Measurements from ENCODE around the gene PAOX. TPM values are rescaled to one million over a fixed set of nuclear protein-coding genes. Genes with fewer than 3 reads are reported as not detected.
A peak's percentile ranks its signal among the peaks of the same experiment; 100 is the strongest.
"Not testable (repeated sequence)": the region's sequence is repeated elsewhere in the genome, so short reads cannot be mapped to it uniquely, and the experiment has no call there.

PAOX gene
- total and polyA plus RNA-seq, 4 donors, result 4.4 to 7.0 (median 6.6) TPM

DNA sequence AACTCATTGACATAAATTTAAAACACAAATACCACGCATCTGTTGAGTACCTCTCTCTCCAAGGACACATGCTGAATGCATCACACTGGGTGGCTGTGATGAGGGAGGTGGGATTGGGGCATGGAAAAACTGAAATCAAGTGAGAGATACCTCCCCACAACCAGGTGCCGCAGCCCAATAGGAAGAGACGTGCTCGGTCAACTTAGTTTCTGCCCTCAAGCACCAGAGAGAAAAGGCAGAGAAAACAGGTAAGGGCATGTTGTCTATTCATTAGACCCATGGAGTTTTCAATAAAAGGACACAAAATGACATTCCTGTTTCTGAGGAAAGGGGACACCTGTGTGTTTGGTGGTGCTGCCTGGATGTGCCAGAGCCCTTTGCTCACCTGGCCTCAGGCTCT lies 50.5 kb downstream of the PAOX start:
- DNase-seq; H3K4me1 ChIP-seq (ENCODE audit: control insufficient read depth in 5 of 5, insufficient read depth in 5 of 5, low read length in 5 of 5); H3K9me3 ChIP-seq (ENCODE audit: control insufficient read depth in 4 of 4, insufficient read depth in 3 of 4, low read length in 3 of 4); H3K27me3 ChIP-seq (ENCODE audit: control insufficient read depth in 3 of 3, insufficient read depth in 3 of 3, low read length in 2 of 3); H3K36me3 ChIP-seq (ENCODE audit: control insufficient read depth in 4 of 4, insufficient read depth in 4 of 4, low read length in 4 of 4); H3K27ac ChIP-seq (ENCODE audit: low read depth in 1 of 2, low read length in 1 of 2); H3K9ac ChIP-seq (ENCODE audit: insufficient read depth in 1 of 2, low read length in 2 of 2); H3K4me3 ChIP-seq; ATAC-seq (ENCODE audit: insufficient read depth, low FRiP score): not testable (repeated sequence)
- 81 to 86% methylated on average over 4 of the region's 4 CpGs for WGBS, 2 donors

DNA sequence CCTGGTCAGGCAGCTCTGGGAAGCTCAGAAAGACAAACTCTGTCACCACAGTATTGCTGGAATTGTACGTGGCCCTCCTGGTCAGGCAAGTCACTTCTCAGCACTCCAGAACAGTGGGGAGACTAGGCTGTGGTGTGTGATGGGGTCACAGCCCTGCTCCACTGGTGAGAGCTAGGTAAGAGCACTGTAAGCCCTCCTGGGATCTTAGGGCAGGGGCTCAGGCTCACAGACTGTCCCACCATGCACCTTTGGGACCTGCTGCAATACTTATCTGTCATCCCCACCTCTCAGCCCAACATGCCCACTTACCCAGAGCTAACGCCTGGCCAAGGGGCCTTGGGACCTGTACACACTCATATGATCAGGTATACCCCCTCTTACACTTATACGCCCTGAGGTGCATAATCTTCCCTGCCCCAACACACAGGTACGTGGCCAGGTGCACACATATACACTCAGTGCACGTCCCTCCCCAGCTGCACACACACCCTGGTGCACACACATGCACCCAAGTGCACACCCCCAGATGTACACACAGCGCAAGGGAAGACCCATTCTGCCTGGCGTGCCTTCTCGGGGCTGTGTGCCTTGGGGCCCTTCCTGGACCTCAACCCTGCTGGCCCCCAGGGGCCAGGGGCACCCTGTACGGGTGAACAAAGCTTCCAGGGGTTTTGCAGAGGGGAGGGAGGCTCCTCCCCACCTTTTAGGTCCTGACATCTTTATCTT lies 53.0 kb downstream of the PAOX start:
- 67 to 74% methylated on average over 6 of the region's 9 CpGs for WGBS, 2 donors
- H3K9ac ChIP-seq (ENCODE audit: insufficient read depth in 1 of 2, low read length in 2 of 2); H3K9me3 ChIP-seq (ENCODE audit: control insufficient read depth in 4 of 4, insufficient read depth in 3 of 4, low read length in 3 of 4); H3K36me3 ChIP-seq (ENCODE audit: control insufficient read depth in 4 of 4, insufficient read depth in 4 of 4, low read length in 4 of 4); H3K27ac ChIP-seq (ENCODE audit: low read depth in 1 of 2, low read length in 1 of 2); H3K4me1 ChIP-seq (ENCODE audit: control insufficient read depth in 5 of 5, insufficient read depth in 5 of 5, low read length in 5 of 5); H3K27me3 ChIP-seq (ENCODE audit: control insufficient read depth in 3 of 3, insufficient read depth in 3 of 3, low read length in 2 of 3); ATAC-seq (ENCODE audit: insufficient read depth, low FRiP score); DNase-seq; H3K4me3 ChIP-seq: not testable (repeated sequence)

DNA sequence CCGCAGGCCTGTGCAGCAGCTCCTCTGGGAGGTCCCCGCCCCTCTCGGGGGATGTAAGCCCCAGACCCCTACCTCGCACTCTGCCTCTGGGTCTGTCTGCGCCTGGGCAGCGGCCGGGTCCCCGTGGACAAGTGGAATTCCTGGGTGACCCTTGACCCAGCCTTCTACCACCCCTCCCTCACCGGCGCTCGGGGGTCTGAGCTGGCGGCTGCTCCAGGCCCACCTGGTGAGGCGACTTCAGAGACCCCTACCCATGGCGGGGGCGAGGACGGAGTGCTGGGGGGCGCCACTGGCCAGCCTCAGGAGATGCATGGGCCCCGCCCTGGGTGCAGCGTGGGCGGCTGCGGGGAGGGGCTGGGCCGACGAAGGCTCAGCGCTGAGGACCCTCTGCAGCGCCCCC lies 53.7 kb downstream of the PAOX start:
- 65 to 74% methylated on average over 7 to 11 of the region's 25 CpGs for WGBS, 2 donors
- not testable (repeated sequence) for DNase-seq; H3K9ac ChIP-seq (ENCODE audit: insufficient read depth in 1 of 2, low read length in 2 of 2); H3K27me3 ChIP-seq (ENCODE audit: control insufficient read depth in 3 of 3, insufficient read depth in 3 of 3, low read length in 2 of 3); H3K36me3 ChIP-seq (ENCODE audit: control insufficient read depth in 4 of 4, insufficient read depth in 4 of 4, low read length in 4 of 4); H3K27ac ChIP-seq (ENCODE audit: low read depth in 1 of 2, low read length in 1 of 2); H3K4me3 ChIP-seq; H3K4me1 ChIP-seq (ENCODE audit: control insufficient read depth in 5 of 5, insufficient read depth in 5 of 5, low read length in 5 of 5); H3K9me3 ChIP-seq (ENCODE audit: control insufficient read depth in 4 of 4, insufficient read depth in 3 of 4, low read length in 3 of 4)
- peak; percentile 19 for ATAC-seq (ENCODE audit: insufficient read depth, low FRiP score)

DNA sequence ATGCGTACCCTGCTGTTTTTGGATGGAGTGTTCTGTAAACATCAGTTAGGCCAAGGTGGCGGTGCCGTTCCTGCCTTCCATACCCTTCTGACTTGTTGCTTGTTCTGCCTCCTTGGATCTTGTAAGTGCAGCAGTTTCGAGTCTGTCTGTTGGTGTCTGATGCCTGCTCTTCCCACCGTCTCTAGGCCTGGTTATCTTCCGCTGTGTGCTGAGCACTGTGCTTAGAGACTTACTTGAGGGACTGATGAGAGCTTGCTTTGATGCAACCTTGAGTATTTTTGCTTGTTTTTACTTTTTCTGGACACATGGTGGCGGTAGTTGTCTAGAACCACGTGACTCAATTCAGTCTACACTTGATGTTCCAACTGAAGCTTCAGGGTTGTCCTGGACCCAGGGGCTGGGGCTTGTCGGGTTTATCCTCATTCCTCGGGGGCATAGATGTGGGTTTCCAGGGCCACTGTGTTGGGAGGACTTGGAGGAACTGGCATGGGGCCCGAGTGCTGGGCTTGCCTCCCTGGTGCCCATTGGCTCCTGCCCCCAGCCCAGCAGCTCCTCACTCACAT lies 59.7 kb downstream of the PAOX start:
- no peak for DNase-seq
- H3K27ac ChIP-seq (ENCODE audit: low read depth in 1 of 2, low read length in 1 of 2), result no peak overlapping the region
- TF ChIP-seq, protein P1, sequence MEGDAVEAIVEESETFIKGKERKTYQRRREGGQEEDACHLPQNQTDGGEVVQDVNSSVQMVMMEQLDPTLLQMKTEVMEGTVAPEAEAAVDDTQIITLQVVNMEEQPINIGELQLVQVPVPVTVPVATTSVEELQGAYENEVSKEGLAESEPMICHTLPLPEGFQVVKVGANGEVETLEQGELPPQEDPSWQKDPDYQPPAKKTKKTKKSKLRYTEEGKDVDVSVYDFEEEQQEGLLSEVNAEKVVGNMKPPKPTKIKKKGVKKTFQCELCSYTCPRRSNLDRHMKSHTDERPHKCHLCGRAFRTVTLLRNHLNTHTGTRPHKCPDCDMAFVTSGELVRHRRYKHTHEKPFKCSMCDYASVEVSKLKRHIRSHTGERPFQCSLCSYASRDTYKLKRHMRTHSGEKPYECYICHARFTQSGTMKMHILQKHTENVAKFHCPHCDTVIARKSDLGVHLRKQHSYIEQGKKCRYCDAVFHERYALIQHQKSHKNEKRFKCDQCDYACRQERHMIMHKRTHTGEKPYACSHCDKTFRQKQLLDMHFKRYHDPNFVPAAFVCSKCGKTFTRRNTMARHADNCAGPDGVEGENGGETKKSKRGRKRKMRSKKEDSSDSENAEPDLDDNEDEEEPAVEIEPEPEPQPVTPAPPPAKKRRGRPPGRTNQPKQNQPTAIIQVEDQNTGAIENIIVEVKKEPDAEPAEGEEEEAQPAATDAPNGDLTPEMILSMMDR (IDR thresholded peaks at IDR 0.05; ENCODE audit: control extremely low read depth, extremely low read depth), result no peak

More for the DNA sequence above, 59.7 kb downstream of the PAOX start:
- no peaks in the 10 kb centered on the region for H3K4me1 ChIP-seq (ENCODE audit: control insufficient read depth in 5 of 5, insufficient read depth in 5 of 5, low read length in 5 of 5)
- WGBS, 2 donors, result 81 to 85% methylated on average over 11 of the region's 11 CpGs
- H3K36me3 ChIP-seq (ENCODE audit: control insufficient read depth in 4 of 4, insufficient read depth in 4 of 4, low read length in 4 of 4), result no peaks in the 10 kb centered on the region
- H3K4me3 ChIP-seq, result no peak overlapping the region
- ATAC-seq (ENCODE audit: insufficient read depth, low FRiP score), result no peak
- peaks cover 0 to 6% (median 2%) of the 10 kb centered on the region in 4 donors for H3K9me3 ChIP-seq (ENCODE audit: control insufficient read depth in 4 of 4, insufficient read depth in 3 of 4, low read length in 3 of 4)
- H3K27me3 ChIP-seq (ENCODE audit: control insufficient read depth in 3 of 3, insufficient read depth in 3 of 3, low read length in 2 of 3), result no peaks in the 10 kb centered on the region
- H3K9ac ChIP-seq (ENCODE audit: insufficient read depth in 1 of 2, low read length in 2 of 2), result no peak overlapping the region

All from lung (tissue), 12 donors.